Keratinocyte (primary cell): ENCODE results near the gene REXO2. TPM values are rescaled to one million over a fixed set of nuclear protein-coding genes. Genes with fewer than 3 reads are reported as not detected.

Source experiments
- DNase-seq: peaks from one replicate; pipeline ENCODE4 v3.0.0-alpha.2; 2011; ENCODE audit warnings: low read depth, missing footprints, low spot score
- FAIRE-seq: peaks from 2 replicates; lab custom pipeline; 2011; peaks lifted over from hg19 to GRCh38; lab: Jason Lieb, UNC
- H2AFZ ChIP-seq: 2 replicates; pipeline ENCODE4 v1.6.0; 2012; ENCODE audit warnings: low read length, control low read depth, inconsistent platforms; ENCODE audit not compliant: control insufficient read depth
- H3K27ac ChIP-seq: 2 replicates; pipeline ENCODE4 v1.5.1; 2011; ENCODE audit warnings: low read length; ENCODE audit not compliant: control insufficient read depth, insufficient read depth
- H3K27me3 ChIP-seq: 3 replicates; pipeline ENCODE4 v1.6.0; 2011; ENCODE audit warnings: low read length; ENCODE audit not compliant: control insufficient read depth, insufficient read depth; ENCODE audit errors: extremely low read depth
- H3K36me3 ChIP-seq, 2 experiments: 2 replicates in 1 of 2; 3 replicates in 1 of 2; pipeline ENCODE4 v1.5.1; 2011; ENCODE audit warnings: low read length in 2 of 2, mild to moderate bottlenecking in 1 of 2; ENCODE audit not compliant: control insufficient read depth in 2 of 2, insufficient read depth in 2 of 2; ENCODE audit errors: extremely low read depth in 1 of 2
- H3K4me1 ChIP-seq: 3 replicates; pipeline ENCODE4 v1.5.1; 2011; ENCODE audit warnings: low read length; ENCODE audit not compliant: control insufficient read depth, insufficient read depth; ENCODE audit errors: extremely low read depth
- H3K4me2 ChIP-seq: 3 replicates; pipeline ENCODE4 v1.6.0; 2011; ENCODE audit warnings: low read depth, low read length; ENCODE audit not compliant: control insufficient read depth, insufficient read depth; ENCODE audit errors: extremely low read depth
- H3K4me3 ChIP-seq, 3 experiments: fragments of 200-600 bp in 1 of 3; sonication (generic) in 1 of 3; 2 replicates in 2 of 3; 3 replicates in 1 of 3; pipeline ENCODE4 v1.5.1; 2011 to 2016; ENCODE audit warnings: low read length in 3 of 3, mild to moderate bottlenecking in 3 of 3, control low read depth in 2 of 3, inconsistent platforms in 1 of 3, low read depth in 1 of 3, mixed read lengths in 1 of 3, mixed run types in 1 of 3, moderate library complexity in 1 of 3; ENCODE audit not compliant: control insufficient read depth in 2 of 3, insufficient read depth in 2 of 3; ENCODE audit errors: extremely low read depth in 1 of 3
- H3K79me2 ChIP-seq: 2 replicates; pipeline ENCODE4 v1.6.0; 2012; ENCODE audit warnings: low read length; ENCODE audit not compliant: control insufficient read depth, insufficient read depth
- H3K9ac ChIP-seq: 3 replicates; pipeline ENCODE4 v1.6.0; 2011; ENCODE audit warnings: low read length; ENCODE audit not compliant: control insufficient read depth, insufficient read depth; ENCODE audit errors: extremely low read depth
- H3K9me1 ChIP-seq: 3 replicates; pipeline ENCODE4 v1.6.0; 2011; ENCODE audit warnings: low read length; ENCODE audit not compliant: control insufficient read depth, insufficient read depth; ENCODE audit errors: extremely low read depth
- H3K9me3 ChIP-seq: 2 replicates; pipeline ENCODE4 v1.5.1; 2012; ENCODE audit warnings: low read depth, low read length; ENCODE audit not compliant: control insufficient read depth
- H4K20me1 ChIP-seq: 3 replicates; pipeline ENCODE4 v1.6.0; 2011; ENCODE audit warnings: low read length; ENCODE audit not compliant: control insufficient read depth, insufficient read depth; ENCODE audit errors: extremely low read depth
- CTCF ChIP-seq, 3 experiments: IDR thresholded peaks in 1 of 3; conservative IDR thresholded peaks in 1 of 3; optimal IDR thresholded peaks in 1 of 3; 2 replicates in 2 of 3; 3 replicates in 1 of 3; pipeline versions ENCODE3 to v1.5.1; 2011; ENCODE audit warnings: low read length in 3 of 3, mild to moderate bottlenecking in 3 of 3, moderate library complexity in 2 of 3, control low read depth in 1 of 3, inconsistent platforms in 1 of 3; ENCODE audit not compliant: insufficient read depth in 2 of 3; ENCODE audit errors: extremely low read depth in 1 of 3
- EZH2 ChIP-seq: IDR thresholded peaks from one replicate; pipeline ENCODE4 v1.6.1; 2012; ENCODE audit warnings: inconsistent platforms, mild to moderate bottlenecking, low read length, moderate library complexity
- dilution Hi-C: fragments of 300-500 bp; cut with MboI; formaldehyde crosslinking; loops from one replicate; pipeline ENCODE4 v1.7.0; 2020; ENCODE audit warnings: low sequenced_read_pairs; ENCODE audit not compliant: extremely low pct_ligation_motif_present
- polyA plus RNA-seq, 5 experiments: library from polyadenylated mRNA; depleted of rRNA in 3 of 5; stranded (reverse) in 3 of 5; stranded (forward) in 1 of 5; unstranded in 1 of 5; fragments of >200 nt; gene quantifications; 1 replicate in 1 of 5; 2 replicates in 3 of 5; 3 replicates in 1 of 5; pipeline versions ENCODE4 v1.2.1 to v1.2.3, GENCODE V29; 2011 to 2012; ENCODE audit warnings: missing spikeins in 2 of 5, low read depth in 1 of 5, low replicate concordance in 1 of 5

REXO2 gene
- polyA plus RNA-seq, 1 donor (not counting 4 experiments of a cell fraction or from before 2014, with no cell fraction given) = 381 TPM

- Histone ChIP-seq H3K4me1 (peaks cover 20% of the 10 kb centered on the region), H3K27ac (no peak overlapping the region), H3K36me3 (peaks cover 0 to under 1% of the 10 kb centered on the region in 2 experiments), H3K9me1 (no peaks in the 10 kb centered on the region), H2AFZ (peak overlapping the region; percentile 10), H3K4me3 (peak overlapping the region in 1 of 3 experiments; percentile 82), H4K20me1 (no peaks in the 10 kb centered on the region), H3K4me2 (peak overlapping the region; percentile 70), H3K79me2 (peaks cover 39% of the 10 kb centered on the region), H3K9ac (no peak overlapping the region), H3K27me3 (no peaks in the 10 kb centered on the region), H3K9me3 (no peaks in the 10 kb centered on the region)
- FAIRE-seq = no peak
- dilution Hi-C loops = no loop called here
- DNase-seq = no peak
- no peak for TF ChIP-seq EZH2
- TF ChIP-seq CTCF (optimal IDR thresholded peaks at IDR 0.05 in 1 of 3, IDR thresholded peaks at IDR 0.05 in 1 of 3, conservative IDR thresholded peaks at IDR 0.05 in 1 of 3; ENCODE audit: extremely low read depth in 1 of 3, insufficient read depth in 2 of 3, low read length in 3 of 3) = no peak
Measured at GRCh38 chr11:114438303-114438702, 964 bp upstream of the REXO2 start.

- dilution Hi-C loops = no loop called here
- DNase-seq = no peak
- peak overlapping the region; percentile 73 to 100 (median 82) for H3K4me3 ChIP-seq
- H2AFZ ChIP-seq = peak overlapping the region; percentile 93
- peaks cover 59% of the 10 kb centered on the region for H3K79me2 ChIP-seq
- TF ChIP-seq CTCF (optimal IDR thresholded peaks at IDR 0.05 in 1 of 3, IDR thresholded peaks at IDR 0.05 in 1 of 3, conservative IDR thresholded peaks at IDR 0.05 in 1 of 3; ENCODE audit: extremely low read depth in 1 of 3, insufficient read depth in 2 of 3, low read length in 3 of 3) (peak in 1 of 3 experiments; percentile 18), EZH2 (no peak)
- H4K20me1 ChIP-seq = no peaks in the 10 kb centered on the region
- no peaks in the 10 kb centered on the region for H3K9me3 ChIP-seq
- peak overlapping the region; percentile 94 for H3K9ac ChIP-seq
- H3K36me3 ChIP-seq = peaks cover 8 to 13% of the 10 kb centered on the region in 2 experiments
- H3K9me1 ChIP-seq = no peaks in the 10 kb centered on the region
- peak overlapping the region; percentile 74 for H3K27ac ChIP-seq
- H3K4me2 ChIP-seq = peak overlapping the region; percentile 70
- peak; percentile 60 for FAIRE-seq
- peaks cover 20% of the 10 kb centered on the region for H3K4me1 ChIP-seq
- no peaks in the 10 kb centered on the region for H3K27me3 ChIP-seq
Measured at GRCh38 chr11:114440121-114440860, 1.0 kb downstream of the REXO2 start.
